K562 (cell line): ENCODE results near the gene ADIPOQ. TPM values are rescaled to one million over a fixed set of nuclear protein-coding genes. Genes with fewer than 3 reads are reported as not detected.
"Not testable (repeated sequence)": the region's sequence is repeated elsewhere in the genome, so short reads cannot be mapped to it uniquely, and the experiment has no call there.

Experiments
- ATAC-seq: fragments of 200-7000 bp; cut with Tn5 transposase; 3 replicates; pipeline ENCODE4 v1.9.1; 2020; ENCODE audit warnings: moderate library complexity
- BruUV-seq: library from RNA; stranded (reverse); fragments of 400-500 nt; replicated peaks from 2 replicates; lab custom pipeline; 2021; lab: Mats Ljungman, UMichigan
- CTCF ChIA-PET: fragments of 300-600 bp; formaldehyde crosslinking; extraction: SDS; loops from one replicate; lab custom pipeline; 2021; ENCODE audit warnings: low intra/inter-chr PET ratio; lab: Yijun Ruan, JAX
- POLR2A ChIA-PET: fragments of 300-600, 350-650 bp; sonication (Branson Sonifier 250); formaldehyde crosslinking; extraction: SDS; loops from one replicate; lab custom pipeline; 2021; ENCODE audit warnings: antibody characterized with exemption, inconsistent platforms; lab: Yijun Ruan, JAX
- DNase-seq, 4 experiments: peaks; one replicate each; pipeline versions ENCODE4 v3.0.0 to v3.0.0-alpha.2; 2011 to 2018; ENCODE audit warnings: low spot score in 3 of 4, mixed read lengths in 3 of 4; ENCODE audit errors: extremely low read depth in 1 of 4
- FAIRE-seq: peaks from 2 replicates; lab custom pipeline; 2011; peaks lifted over from hg19 to GRCh38; lab: Jason Lieb, UNC
- H2AFZ ChIP-seq: 2 replicates; pipeline ENCODE4 v1.6.0; 2011; ENCODE audit warnings: low read depth, low read length, control low read depth, inconsistent platforms
- H3K27ac ChIP-seq: fragments of 200-600 bp; 3 replicates; pipeline ENCODE4 v1.8.0; 2011; ENCODE audit warnings: low read depth, mild to moderate bottlenecking, control low read depth, inconsistent platforms, low read length, moderate library complexity, mixed read lengths; ENCODE audit errors: extremely low read depth
- H3K27me3 ChIP-seq, 2 experiments: fragments of 300-600 bp in 1 of 2; 2 replicates in 1 of 2; 3 replicates in 1 of 2; pipeline versions ENCODE4 v1.6.0 to v1.8.0; 2011; ENCODE audit warnings: inconsistent platforms in 2 of 2, low read length in 2 of 2, mild to moderate bottlenecking in 1 of 2, mixed read lengths in 1 of 2, moderate library complexity in 1 of 2; ENCODE audit not compliant: control insufficient read depth in 2 of 2, insufficient read depth in 2 of 2
- H3K36me3 ChIP-seq: fragments of 300-600 bp; 3 replicates; pipeline ENCODE4 v1.8.0; 2011; ENCODE audit warnings: mild to moderate bottlenecking, low read length, inconsistent platforms; ENCODE audit not compliant: control insufficient read depth, insufficient read depth
- H3K4me1 ChIP-seq, 2 experiments: fragments of 200-600 bp in 1 of 2; replicated peaks in 1 of 2; 2 replicates in 1 of 2; 3 replicates in 1 of 2; pipeline versions ENCODE4 v1.5.1 to v1.8.0; 2011; ENCODE audit warnings: inconsistent platforms in 2 of 2, low read length in 2 of 2, mild to moderate bottlenecking in 1 of 2, mixed read lengths in 1 of 2, moderate library complexity in 1 of 2; ENCODE audit not compliant: control insufficient read depth in 2 of 2, insufficient read depth in 2 of 2
- H3K4me2 ChIP-seq: 2 replicates; pipeline ENCODE4 v1.6.1; 2011; ENCODE audit warnings: low read length, control low read depth, inconsistent platforms, mixed read lengths; ENCODE audit not compliant: insufficient read depth
- H3K4me3 ChIP-seq: fragments of 200-600 bp; sonication (generic), shearing (Covaris generic); 2 replicates; pipeline ENCODE4 v1.5.1; 2016; ENCODE audit warnings: control low read depth, inconsistent platforms
- H3K79me2 ChIP-seq: fragments of 200-600 bp; 3 replicates; pipeline ENCODE4 v1.8.0; 2011; ENCODE audit warnings: low read length, inconsistent platforms; ENCODE audit not compliant: control insufficient read depth, insufficient read depth
- H3K9ac ChIP-seq, 2 experiments: 2 replicates each; pipeline versions ENCODE4 v1.6.0 to v1.6.1; 2011; ENCODE audit warnings: low read depth in 2 of 2, low read length in 2 of 2, control low read depth in 1 of 2, inconsistent platforms in 1 of 2, mild to moderate bottlenecking in 1 of 2, mixed read lengths in 1 of 2; ENCODE audit not compliant: insufficient read depth in 1 of 2
- H3K9me1 ChIP-seq: one replicate; pipeline ENCODE4 v1.6.0; 2011; ENCODE audit warnings: inconsistent platforms, mild to moderate bottlenecking, low read length, moderate library complexity; ENCODE audit not compliant: control insufficient read depth, insufficient read depth
- H3K9me3 ChIP-seq: replicated peaks from 2 replicates; pipeline ENCODE4 v1.5.1; 2011; ENCODE audit warnings: low read depth, low read length, inconsistent platforms; ENCODE audit not compliant: control insufficient read depth, insufficient read depth
- H4K20me1 ChIP-seq: replicated peaks from 2 replicates; pipeline ENCODE4 v1.6.1; 2011; ENCODE audit warnings: low read length, inconsistent platforms, mixed read lengths; ENCODE audit not compliant: control insufficient read depth, insufficient read depth
- ATF1 ChIP-seq, 2 experiments: fragments of 450-650 bp in 1 of 2; IDR thresholded peaks; 2 replicates each; pipeline ENCODE4 v1.6.1; 2016; ENCODE audit warnings: missing compliant biosample characterization in 1 of 2, missing genetic modification characterization in 1 of 2
- ELF4 ChIP-seq: fragments of 450-650 bp; formaldehyde crosslinking; IDR thresholded peaks from 2 replicates; pipeline ENCODE4 v1.4.0; 2022; ENCODE audit warnings: missing genetic modification characterization
- HIVEP1 ChIP-seq: fragments of 250-450 bp; sonication (Bioruptor Pico); IDR thresholded peaks from 2 replicates; pipeline ENCODE4 v1.4.0; 2020; ENCODE audit warnings: mild to moderate bottlenecking
- MECOM ChIP-seq: fragments of 250-450 bp; sonication (Bioruptor Pico); IDR thresholded peaks from 2 replicates; pipeline ENCODE4 v1.8.0; 2022; ENCODE audit warnings: inconsistent platforms
- MEF2D ChIP-seq: conservative IDR thresholded peaks from 2 replicates; pipeline ENCODE4 v1.6.1; 2016; ENCODE audit warnings: low read depth, missing genetic modification characterization, missing compliant biosample characterization
- MYC ChIP-seq, 2 experiments: fragments of 250-450 bp in 1 of 2; sonication (Bioruptor Pico) in 1 of 2; IDR thresholded peaks; 2 replicates each; pipeline versions ENCODE4 v1.5.1 to v1.6.1; 2012 to 2021; ENCODE audit warnings: low read depth in 2 of 2, borderline replicate concordance in 1 of 2, improper control_type of control experiment in 1 of 2, low read length in 1 of 2, mild to moderate bottlenecking in 1 of 2, moderate library complexity in 1 of 2
- POLR2G ChIP-seq: fragments of 200-400 bp; formaldehyde crosslinking; IDR thresholded peaks from 2 replicates; pipeline ENCODE4 v1.6.1; 2017; ENCODE audit warnings: low read depth, mild to moderate bottlenecking, antibody characterized with exemption, low read length, moderate library complexity
- TCF15 ChIP-seq: fragments of 250-450 bp; sonication (Bioruptor Pico); IDR thresholded peaks from 2 replicates; pipeline ENCODE4 v1.8.0; 2022; ENCODE audit warnings: moderate library complexity, mild to moderate bottlenecking, inconsistent platforms
- ZBTB17 ChIP-seq: fragments of 450-650 bp; formaldehyde crosslinking; IDR thresholded peaks from 2 replicates; pipeline ENCODE4 v1.4.0; 2020; ENCODE audit warnings: mild to moderate bottlenecking
- ZFX ChIP-seq: sonication (generic); formaldehyde crosslinking; IDR thresholded peaks from 2 replicates; pipeline ENCODE4 v1.8.0; 2022; ENCODE audit warnings: mild to moderate bottlenecking, missing genetic modification reagents, moderate library complexity
- WGBS: fragments of 100-300 bp; shearing (Covaris generic); methylation state at CpG from one replicate; pipeline ENCODE4 v1.1.6; 2016; ENCODE audit warnings: low coverage, mixed read lengths; ENCODE audit not compliant: insufficient coverage; ENCODE audit errors: missing lambda C conversion rate; 5-methylcytosine and 5-hydroxymethylcytosine counted together
- in situ Hi-C: fragments of 300-500 bp; cut with MboI; formaldehyde crosslinking; loops from 4 replicates; pipeline ENCODE4 v1.15.0; 2018; ENCODE audit warnings: inconsistent platforms, mixed read lengths
- intact Hi-C: fragments of 100-400 bp; cut with micrococcal nuclease; formaldehyde crosslinking; loops from 2 replicates; pipeline ENCODE4 v1.14.2; 2022
- polyA plus RNA-seq, 8 experiments: library from polyadenylated mRNA; depleted of rRNA in 4 of 8; stranded (reverse) in 5 of 8; unstranded in 3 of 8; fragments of >200 nt; fragmentation: Nextera tagmentation in 2 of 8; fragmentation: Illumina TruSeq in 1 of 8; extraction: Ambion mirVana in 2 of 8; extraction: Trizol in 1 of 8; gene quantifications; 2 replicates each; pipeline versions ENCODE4 v1.2.1 to v1.2.3, GENCODE V29; 2011 to 2014; ENCODE audit warnings: inconsistent platforms in 1 of 8, missing spikeins in 1 of 8
- total RNA-seq, 7 experiments: library from RNA; depleted of rRNA in 6 of 7; stranded (reverse); fragments of >200 nt in 6 of 7; fragmentation: Illumina TruSeq in 2 of 7; extraction: Trizol in 2 of 7; gene quantifications; 2 replicates each; pipeline versions ENCODE4 v1.2.1 to v1.2.3, GENCODE V29; 2011 to 2021; ENCODE audit warnings: low replicate concordance in 1 of 7
- TF ChIP-seq, protein P1 (sequence below): fragments of 450-650 bp; IDR thresholded peaks from 2 replicates; pipeline ENCODE4 v1.6.1; 2017; ENCODE audit warnings: antibody characterized with exemption, mild to moderate bottlenecking
- TF ChIP-seq, protein P2 (sequence below), 2 experiments: fragments of 200-800 bp in 1 of 2; sonication (Bioruptor generic) in 1 of 2; sonication (generic) in 1 of 2; formaldehyde crosslinking in 1 of 2; IDR thresholded peaks in 1 of 2; conservative IDR thresholded peaks in 1 of 2; 2 replicates each; pipeline versions ENCODE4 v1.5.0 to v1.6.1; 2016 to 2020; ENCODE audit warnings: missing compliant biosample characterization in 1 of 2, missing genetic modification characterization in 1 of 2, missing genetic modification reagents in 1 of 2

ADIPOQ gene
- total and polyA plus RNA-seq, 9 of the 15 experiments (the other 6 are each of a cell fraction or from before 2014, with no cell fraction given) = 0.01 to 0.04 (median 0.03) TPM; not detected in 4

DNA sequence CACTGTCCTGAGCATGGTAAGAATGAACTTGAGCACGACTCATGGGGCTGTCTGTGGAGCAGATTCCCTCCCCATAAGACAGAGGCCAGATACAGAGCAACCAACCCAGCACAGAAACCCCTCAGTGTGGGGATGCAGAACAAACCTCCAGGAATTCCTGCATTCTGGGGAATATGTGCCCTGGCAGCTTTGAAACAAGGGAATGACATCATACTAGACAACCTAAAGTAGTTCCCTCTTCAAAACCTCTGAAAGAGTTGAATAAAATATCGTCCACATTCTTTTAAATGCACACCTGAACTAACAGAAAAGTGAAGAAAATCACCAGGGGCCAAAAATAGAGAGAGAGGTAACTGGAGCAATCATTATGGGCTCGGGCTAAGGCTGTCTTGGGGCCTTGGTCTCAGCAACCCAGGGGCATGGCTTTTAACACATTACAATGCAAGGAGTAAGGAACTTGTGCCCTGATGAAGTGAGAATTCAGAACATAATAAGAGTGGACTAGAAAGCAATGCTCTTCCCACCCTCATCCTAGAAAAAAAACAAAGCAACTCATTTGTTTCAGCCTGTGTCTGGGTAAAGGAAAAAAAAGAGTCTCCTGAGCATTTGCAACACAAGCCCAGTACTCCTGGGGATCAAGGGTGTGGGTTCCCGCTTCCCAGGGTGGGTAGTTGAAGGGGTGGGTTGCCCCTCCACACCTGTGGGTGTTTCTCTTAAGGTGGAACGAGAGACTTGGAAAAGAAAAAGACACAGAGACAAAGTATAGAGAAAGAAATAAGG, 43.9 kb downstream of the ADIPOQ start (continued):
- TF ChIP-seq, protein P1, sequence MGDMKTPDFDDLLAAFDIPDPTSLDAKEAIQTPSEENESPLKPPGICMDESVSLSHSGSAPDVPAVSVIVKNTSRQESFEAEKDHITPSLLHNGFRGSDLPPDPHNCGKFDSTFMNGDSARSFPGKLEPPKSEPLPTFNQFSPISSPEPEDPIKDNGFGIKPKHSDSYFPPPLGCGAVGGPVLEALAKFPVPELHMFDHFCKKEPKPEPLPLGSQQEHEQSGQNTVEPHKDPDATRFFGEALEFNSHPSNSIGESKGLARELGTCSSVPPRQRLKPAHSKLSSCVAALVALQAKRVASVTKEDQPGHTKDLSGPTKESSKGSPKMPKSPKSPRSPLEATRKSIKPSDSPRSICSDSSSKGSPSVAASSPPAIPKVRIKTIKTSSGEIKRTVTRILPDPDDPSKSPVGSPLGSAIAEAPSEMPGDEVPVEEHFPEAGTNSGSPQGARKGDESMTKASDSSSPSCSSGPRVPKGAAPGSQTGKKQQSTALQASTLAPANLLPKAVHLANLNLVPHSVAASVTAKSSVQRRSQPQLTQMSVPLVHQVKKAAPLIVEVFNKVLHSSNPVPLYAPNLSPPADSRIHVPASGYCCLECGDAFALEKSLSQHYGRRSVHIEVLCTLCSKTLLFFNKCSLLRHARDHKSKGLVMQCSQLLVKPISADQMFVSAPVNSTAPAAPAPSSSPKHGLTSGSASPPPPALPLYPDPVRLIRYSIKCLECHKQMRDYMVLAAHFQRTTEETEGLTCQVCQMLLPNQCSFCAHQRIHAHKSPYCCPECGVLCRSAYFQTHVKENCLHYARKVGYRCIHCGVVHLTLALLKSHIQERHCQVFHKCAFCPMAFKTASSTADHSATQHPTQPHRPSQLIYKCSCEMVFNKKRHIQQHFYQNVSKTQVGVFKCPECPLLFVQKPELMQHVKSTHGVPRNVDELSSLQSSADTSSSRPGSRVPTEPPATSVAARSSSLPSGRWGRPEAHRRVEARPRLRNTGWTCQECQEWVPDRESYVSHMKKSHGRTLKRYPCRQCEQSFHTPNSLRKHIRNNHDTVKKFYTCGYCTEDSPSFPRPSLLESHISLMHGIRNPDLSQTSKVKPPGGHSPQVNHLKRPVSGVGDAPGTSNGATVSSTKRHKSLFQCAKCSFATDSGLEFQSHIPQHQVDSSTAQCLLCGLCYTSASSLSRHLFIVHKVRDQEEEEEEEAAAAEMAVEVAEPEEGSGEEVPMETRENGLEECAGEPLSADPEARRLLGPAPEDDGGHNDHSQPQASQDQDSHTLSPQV = peak; percentile 68
- no peak for TF ChIP-seq POLR2G
- 0 out of 2 replicates have a peak, but pooled peaks have one; percentile 11 for TF ChIP-seq ZFX

DNA sequence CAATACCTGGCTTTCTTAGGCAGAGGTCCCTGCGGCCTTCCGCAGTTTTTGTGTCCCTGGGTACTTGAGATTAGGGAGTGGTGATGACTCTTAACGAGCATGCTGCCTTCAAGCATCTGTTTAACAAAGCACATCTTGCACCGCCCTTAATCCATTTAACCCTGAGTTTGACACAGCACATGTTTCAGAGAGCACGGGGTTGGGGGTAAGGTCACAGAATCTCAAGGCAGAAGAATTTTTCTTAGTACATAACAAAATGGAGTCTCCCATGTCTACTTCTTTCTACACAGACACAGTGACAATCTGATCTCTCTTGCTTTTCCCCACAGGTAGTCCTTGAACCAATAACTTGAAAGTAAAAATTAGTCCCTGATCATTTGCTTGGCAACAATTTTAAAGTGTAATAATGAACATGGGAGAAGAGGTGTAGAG, 45.0 kb downstream of the ADIPOQ start:
- H3K36me3 ChIP-seq; POLR2A ChIA-PET; H3K9me1 ChIP-seq; H3K4me3 ChIP-seq; ATAC-seq; H3K79me2 ChIP-seq; H3K9me3 ChIP-seq; H4K20me1 ChIP-seq; CTCF ChIA-PET; BruUV-seq; FAIRE-seq; DNase-seq; H3K4me2 ChIP-seq; H3K27me3 ChIP-seq; intact Hi-C loops; in situ Hi-C loops; TF ChIP-seq ATF1 (CRISPR knock-in tag; IDR thresholded peaks at IDR 0.05); MYC (IDR thresholded peaks at IDR 0.05; ENCODE audit: low read depth, low read length): not testable (repeated sequence)
- Histone ChIP-seq H2AFZ (peak overlapping the region; percentile 70), H3K9ac (peak overlapping the region in 1 of 2 experiments; percentile 60; a peak in 2 of 4 replicates), H3K4me1 (peaks cover 11 to 45% of the 10 kb centered on the region in 2 experiments), H3K27ac (peak overlapping the region; percentile 73)
- 0% methylated on average over 2 of the region's 5 CpGs for WGBS
- TF ChIP-seq MEF2D (tag) (peak; percentile 94), ELF4 (0 out of 2 replicates have a peak, but pooled peaks have one; percentile 18), TCF15 (CRISPR knock-in tag) (peak; percentile 61; the same call in 1 of the 2 replicates), HIVEP1 (CRISPR knock-in tag) (0 out of 2 replicates have a peak, but pooled peaks have one; percentile 31), ATF1 (tag; IDR thresholded peaks at IDR 0.05) (peak; percentile 53; the same call in 1 of the 2 replicates), MECOM (CRISPR knock-in tag) (peak; percentile 94), MYC (CRISPR knock-in tag; IDR thresholded peaks at IDR 0.05; ENCODE audit: borderline replicate concordance, low read depth) (peak; percentile 72; the same call in 1 of the 2 replicates), ZBTB17 (CRISPR knock-in tag) (peak; percentile 88)
- TF ChIP-seq, protein P2, sequence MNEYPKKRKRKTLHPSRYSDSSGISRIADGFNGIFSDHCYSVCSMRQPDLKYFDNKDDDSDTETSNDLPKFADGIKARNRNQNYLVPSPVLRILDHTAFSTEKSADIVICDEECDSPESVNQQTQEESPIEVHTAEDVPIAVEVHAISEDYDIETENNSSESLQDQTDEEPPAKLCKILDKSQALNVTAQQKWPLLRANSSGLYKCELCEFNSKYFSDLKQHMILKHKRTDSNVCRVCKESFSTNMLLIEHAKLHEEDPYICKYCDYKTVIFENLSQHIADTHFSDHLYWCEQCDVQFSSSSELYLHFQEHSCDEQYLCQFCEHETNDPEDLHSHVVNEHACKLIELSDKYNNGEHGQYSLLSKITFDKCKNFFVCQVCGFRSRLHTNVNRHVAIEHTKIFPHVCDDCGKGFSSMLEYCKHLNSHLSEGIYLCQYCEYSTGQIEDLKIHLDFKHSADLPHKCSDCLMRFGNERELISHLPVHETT (CRISPR knock-in tag; conservative IDR thresholded peaks at IDR 0.05 in 1 of 2, IDR thresholded peaks at IDR 0.05 in 1 of 2) = 0 out of 4 replicates have a peak, but pooled peaks of 1 of the 2 experiments have one; percentile 33
